HG02973 (cell line): ENCODE results near the gene PAX5.

Experiments
- ATAC-seq: cut with Tn5 transposase; IDR thresholded peaks from one replicate; pipeline ENCODE4 v1.9.1; 2021; ENCODE audit warnings: moderate library complexity; ENCODE audit not compliant: unreplicated experiment

PAX5 gene

DNA sequence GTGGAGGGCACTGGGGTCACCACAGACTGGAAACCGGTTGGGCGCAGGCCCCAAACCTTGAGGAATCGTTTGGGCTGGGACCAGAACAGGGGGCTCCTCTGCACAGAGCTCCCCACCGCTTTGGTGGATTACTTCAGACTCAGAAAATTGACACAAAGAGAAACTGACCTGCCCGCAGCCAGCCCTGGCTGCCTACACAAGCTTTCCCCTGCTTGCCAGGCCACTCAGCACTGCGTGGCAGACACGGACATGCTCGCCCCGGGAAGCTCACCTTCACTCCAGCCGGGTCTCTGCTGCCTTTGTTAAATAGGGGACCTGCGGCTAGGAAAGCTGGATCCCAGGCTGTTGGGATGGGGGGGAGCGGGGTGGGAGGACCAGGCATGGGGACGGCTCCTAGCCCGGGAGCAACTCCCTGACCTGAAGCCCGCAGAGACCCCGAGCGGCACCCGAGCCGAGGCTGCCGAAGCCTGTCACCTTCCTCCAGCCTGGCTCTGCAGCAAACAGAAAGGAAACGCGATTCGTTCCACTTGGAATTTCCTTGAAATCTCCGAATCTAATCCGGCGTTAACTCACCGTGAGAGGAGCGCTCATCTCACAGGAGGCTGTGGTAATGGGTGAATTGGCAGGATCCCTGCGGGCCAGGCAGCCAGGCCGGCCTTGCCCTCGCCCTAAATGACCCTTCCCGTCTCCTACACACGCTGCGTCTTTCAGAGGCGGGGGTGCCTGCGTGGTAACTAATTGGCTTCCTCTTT, 8.8 kb downstream of the PAX5 start:
- ATAC-seq: no peak

DNA sequence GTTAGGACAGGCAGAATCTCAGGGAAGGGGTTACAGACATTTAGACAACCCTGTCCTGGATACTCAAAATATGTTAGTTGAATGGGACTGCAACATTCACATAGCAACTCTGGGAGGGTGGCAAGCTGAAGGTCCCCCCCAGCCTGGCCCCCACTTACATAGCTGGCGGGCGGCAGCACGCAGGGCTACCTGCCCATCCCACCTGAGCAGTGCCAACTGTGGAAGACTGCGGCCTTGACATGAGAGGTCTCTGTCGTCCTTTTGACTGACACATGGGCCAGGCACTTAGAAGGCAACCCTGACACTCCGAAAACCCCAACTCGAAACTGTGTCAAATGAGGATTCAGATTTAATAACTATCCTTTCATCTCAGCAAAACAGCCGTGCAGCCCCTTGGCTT, 16.5 kb downstream of the PAX5 start:
- no peak for ATAC-seq

DNA sequence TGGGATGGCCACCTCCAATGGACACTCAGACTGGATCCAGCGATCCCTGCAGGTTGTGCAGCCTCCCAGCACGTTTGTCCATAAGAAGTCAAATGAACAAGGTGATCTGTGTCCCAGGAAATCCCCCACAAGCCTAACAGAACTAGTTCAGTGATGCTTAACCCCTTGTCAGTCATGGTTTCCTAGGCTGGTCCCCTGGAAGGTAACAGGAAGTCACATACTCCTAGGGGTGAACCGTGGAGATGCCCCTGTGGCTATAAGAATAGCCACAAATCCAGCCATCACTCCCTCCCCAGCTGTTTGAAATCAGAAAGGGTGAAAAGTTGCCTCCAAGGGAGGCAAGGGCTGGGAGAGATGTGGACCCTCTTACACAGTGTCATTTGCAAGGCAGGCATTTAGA, 22.5 kb downstream of the PAX5 start:
- ATAC-seq: no peak

DNA sequence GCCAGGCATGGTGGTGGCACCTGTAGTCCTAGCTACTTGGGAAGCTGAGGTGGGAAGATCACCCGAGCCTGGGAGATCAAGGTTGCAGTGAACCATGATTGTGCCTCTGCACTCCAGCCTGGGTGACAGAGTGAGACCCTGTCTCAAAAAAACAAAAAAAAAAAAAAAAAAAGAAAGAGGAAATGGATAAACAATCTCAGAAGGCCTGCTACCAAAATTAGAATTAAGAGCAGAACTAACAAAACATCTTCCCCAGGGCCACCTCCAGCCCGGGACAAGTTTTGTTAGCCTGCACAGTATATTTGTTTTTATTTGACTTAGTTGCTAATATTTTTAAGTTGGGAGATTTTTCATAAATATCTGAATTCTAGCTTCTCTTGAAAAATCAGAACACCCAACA, 23.1 kb downstream of the PAX5 start:
- ATAC-seq: no peak

GRCh38 chr9:37010180-37010579, 23.9 kb downstream of the PAX5 start:
- ATAC-seq: no peak

- ATAC-seq: no peak
These were observed 26.8 kb downstream of the PAX5 start for GRCh38 chr9:37007295-37007694.

DNA sequence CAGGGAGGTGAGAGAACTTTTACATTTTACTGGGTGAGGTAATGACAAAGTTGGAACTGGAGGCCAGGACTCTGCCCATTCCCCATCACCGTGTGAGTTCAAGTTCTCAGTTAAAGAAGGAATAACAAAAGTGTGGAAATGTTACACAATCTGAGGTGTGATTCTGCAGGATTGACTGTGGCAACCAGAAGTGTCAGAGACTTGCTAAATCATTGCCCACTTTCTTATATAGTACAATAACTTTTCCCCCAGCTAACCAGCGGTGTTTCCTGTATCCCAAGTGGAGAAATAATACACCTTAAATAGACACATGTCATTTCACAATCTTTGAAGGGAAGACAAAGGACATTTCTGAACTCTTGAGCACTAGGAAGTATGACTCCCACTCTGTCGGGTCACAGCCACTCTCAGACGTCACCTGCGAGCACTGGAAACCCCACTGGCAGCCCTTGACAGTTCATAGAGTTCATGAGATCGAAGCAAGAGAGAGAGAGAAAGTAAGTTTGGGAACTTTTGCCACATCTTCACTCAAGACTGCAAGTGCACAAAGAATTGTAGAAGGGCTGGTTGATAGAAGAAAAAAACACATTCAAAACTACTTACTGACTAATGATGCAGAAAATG, 28.4 kb downstream of the PAX5 start:
- peak; percentile 39 for ATAC-seq

DNA sequence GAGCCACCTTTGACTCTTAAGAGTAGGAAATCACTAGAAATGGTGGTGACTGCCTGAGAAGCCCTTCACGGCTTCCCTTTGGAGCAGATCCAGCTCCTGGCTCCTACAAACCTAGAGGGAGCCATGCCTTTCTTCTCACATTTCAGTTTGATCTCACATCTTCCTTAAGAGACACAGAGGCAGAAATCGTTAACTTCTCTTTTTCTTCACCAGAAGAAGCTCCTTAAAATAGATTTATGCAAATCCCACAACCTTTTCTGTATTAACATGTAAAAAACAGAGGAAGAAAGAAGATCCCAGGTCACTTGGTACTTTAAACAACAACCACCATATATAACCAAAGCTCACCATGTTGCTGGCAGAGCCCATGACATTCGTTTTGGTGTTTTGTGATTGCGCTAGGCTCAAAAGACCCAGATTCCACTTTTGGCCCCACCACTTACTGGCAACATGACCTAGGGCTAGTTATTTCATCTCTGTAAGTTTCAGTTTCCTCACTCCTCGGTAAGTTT, 29.6 kb downstream of the PAX5 start:
- no peak for ATAC-seq

DNA sequence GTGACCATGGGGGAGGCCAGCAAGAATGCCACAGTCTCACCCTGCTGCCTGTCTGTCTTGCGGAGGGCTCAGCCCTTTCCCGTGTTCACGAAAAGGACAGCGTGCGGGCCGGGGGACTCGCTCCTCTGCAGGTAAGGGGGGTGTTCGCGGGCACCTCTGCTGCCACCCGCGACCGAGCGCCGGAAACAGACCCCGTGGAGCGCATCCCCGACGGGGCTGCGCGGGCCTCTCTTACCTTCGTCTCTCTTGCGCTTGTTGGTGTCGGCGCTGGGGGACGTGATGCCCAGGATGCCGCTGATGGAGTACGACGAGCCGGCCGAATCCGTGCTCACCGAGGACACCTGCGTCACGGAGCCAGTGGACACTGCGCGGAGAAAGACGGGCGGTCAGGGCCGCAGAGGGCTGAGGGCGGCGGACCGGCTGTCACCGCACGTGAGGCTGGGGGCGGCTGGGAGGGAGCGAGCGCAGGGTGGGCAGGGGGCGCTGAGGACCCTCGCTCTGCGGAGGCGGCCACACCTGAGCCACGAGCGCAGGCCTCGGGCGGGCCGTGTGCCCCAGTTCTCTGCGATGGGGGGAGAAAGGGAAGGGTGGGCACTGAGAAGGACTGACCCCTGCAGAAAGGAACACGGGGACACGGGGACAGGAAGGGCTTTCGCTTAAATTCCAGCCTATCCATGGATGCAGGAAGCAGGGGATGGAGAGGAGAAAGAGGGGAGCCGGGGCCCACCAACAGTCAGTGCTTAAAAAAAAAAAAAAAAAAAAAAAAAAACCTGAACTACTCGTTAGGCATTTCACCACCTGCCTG, 31.5 kb downstream of the PAX5 start:
- no peak for ATAC-seq

GRCh38 chr9:37002036-37002412, 32.0 kb downstream of the PAX5 start:
- ATAC-seq: no peak

GRCh38 chr9:37001459-37001858, 32.6 kb downstream of the PAX5 start:
- ATAC-seq: no peak

DNA sequence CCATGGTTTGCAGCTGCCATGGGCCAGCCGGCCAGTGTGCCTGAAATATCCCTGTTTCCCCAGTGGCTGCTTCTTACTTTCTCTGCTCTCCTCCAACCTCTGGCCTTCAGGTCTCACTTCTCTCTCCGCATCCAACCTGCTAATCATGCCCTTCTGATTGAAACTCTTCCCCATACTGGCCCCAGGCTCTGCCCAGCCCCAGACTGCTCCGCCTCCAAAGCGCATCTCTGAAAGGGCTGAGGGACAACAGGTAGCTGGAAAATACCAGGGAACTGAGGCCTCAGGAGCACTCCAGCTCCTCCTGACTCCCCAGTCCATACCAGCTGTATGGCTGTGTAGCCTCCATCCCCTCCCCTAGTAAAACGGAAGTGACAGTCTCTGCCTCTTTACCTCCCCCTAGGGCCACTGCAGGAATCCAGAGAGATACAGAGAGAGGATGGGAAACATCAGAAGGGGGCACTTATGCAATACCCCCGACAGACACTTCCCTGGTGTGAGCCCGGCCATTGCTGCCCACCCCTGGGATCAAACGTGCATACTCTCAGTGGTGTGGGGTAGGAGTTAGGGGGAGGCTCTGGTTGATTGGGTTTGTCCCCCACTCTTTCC, 34.2 kb downstream of the PAX5 start:
- ATAC-seq: no peak

DNA sequence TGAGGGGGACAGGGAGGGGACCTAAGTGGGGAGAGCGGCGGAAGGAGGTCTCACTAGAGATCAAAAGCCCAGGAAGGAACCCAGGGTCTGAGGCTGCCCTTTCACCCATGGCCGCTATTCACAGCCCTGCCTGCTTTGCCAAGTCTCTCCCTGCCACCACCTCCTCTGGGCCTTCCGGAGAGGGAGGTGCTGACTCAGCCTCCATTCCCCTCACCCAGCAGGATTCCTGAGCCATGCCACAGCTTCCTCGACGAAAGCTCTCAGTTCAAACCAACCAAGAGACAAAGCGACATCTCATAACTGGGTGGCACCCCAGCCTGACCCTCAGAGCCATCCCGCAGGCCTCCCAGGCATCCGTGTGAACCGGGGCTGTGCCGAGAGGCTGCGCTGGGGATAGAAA, 36.7 kb downstream of the PAX5 start:
- no peak for ATAC-seq

DNA sequence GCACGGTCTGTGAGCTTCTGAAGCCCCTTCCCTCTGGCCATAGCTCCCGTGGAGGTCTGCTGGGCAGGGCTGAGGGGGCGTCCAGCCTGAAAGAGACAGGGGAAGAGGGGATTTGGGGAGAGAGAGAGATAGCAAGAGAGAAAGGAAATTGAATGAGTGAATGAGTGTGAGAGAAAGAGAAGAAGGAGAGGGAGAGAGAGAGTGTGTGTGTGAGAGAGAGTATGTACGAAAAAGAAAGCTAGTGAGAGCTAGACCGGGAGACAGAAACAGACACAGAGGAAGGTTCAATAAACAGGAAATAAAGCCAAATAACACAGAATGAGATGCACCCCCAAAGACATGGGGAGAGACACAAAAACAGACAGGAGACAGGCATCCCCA, 37.4 kb downstream of the PAX5 start:
- no peak for ATAC-seq

GRCh38 chr9:36995927-36996705, 38.0 kb downstream of the PAX5 start:
- ATAC-seq: peak; percentile 22

GRCh38 chr9:36993933-36994764, 39.9 kb downstream of the PAX5 start:
- peak; percentile 53 for ATAC-seq

GRCh38 chr9:36992501-36993316, 41.4 kb downstream of the PAX5 start:
- ATAC-seq: no peak

GRCh38 chr9:36991516-36992134, 42.4 kb downstream of the PAX5 start:
- ATAC-seq: no peak
